ENCODE data around the gene MMEL1. TPM values are rescaled to one million over a fixed set of nuclear protein-coding genes. Genes with fewer than 3 reads are reported as not detected.

The MMEL1 gene
- total and polyA plus RNA-seq, 2 experiments from 2014 or later, result 0.57 to 0.90 TPM

Other genes with a start within 250 kb of the MMEL1 start
- gene MORN1, start 241.5 kb downstream of the MMEL1 start, total RNA-seq (2014; rRNA removed; shearing (Covaris generic)), result 6.6 and 11.1 TPM in 2 replicates
- gene MORN1, start 241.5 kb downstream of the MMEL1 start, polyA plus RNA-seq (2016; fragmentation: Nextera tagmentation; extraction: Ambion mirVana), result 4.7 and 4.8 TPM in 2 replicates
- gene RER1, start 241.2 kb downstream of the MMEL1 start, total RNA-seq (2014; rRNA removed; shearing (Covaris generic)), result 50.9 and 58.4 TPM in 2 replicates
- 91.9 and 99.5 TPM in 2 replicates for gene RER1, start 241.2 kb downstream of the MMEL1 start, polyA plus RNA-seq (2016; fragmentation: Nextera tagmentation; extraction: Ambion mirVana)
- gene PEX10, start 220.5 kb downstream of the MMEL1 start, total RNA-seq (2014; rRNA removed; shearing (Covaris generic)), result 43.3 and 53.9 TPM in 2 replicates
- gene PEX10, start 220.5 kb downstream of the MMEL1 start, polyA plus RNA-seq (2016; fragmentation: Nextera tagmentation; extraction: Ambion mirVana), result 15.0 and 15.9 TPM in 2 replicates
- gene PLCH2, start 156.7 kb downstream of the MMEL1 start, total RNA-seq (2014; rRNA removed; shearing (Covaris generic)), result 0.08 and 0.31 TPM in 2 replicates
- gene PLCH2, start 156.7 kb downstream of the MMEL1 start, polyA plus RNA-seq (2016; fragmentation: Nextera tagmentation; extraction: Ambion mirVana), result 0.07 TPM in 1 of 2 replicates, not detected in the other
- gene PANK4, start 106.4 kb downstream of the MMEL1 start, total RNA-seq (2014; rRNA removed; shearing (Covaris generic)), result 31.2 and 43.7 TPM in 2 replicates
- 25.4 and 25.8 TPM in 2 replicates for gene PANK4, start 106.4 kb downstream of the MMEL1 start, polyA plus RNA-seq (2016; fragmentation: Nextera tagmentation; extraction: Ambion mirVana)
- gene HES5, start 102.8 kb downstream of the MMEL1 start, total RNA-seq (2014; rRNA removed; shearing (Covaris generic)), result 0.21 TPM in 1 of 2 replicates, not detected in the other
- gene HES5, start 102.8 kb downstream of the MMEL1 start, polyA plus RNA-seq (2016; fragmentation: Nextera tagmentation; extraction: Ambion mirVana), result 0.16 TPM in 1 of 2 replicates, not detected in the other
- 0.85 TPM in 1 of 2 replicates, not detected in the other for gene TNFRSF14, start 76.6 kb downstream of the MMEL1 start, total RNA-seq (2014; rRNA removed; shearing (Covaris generic))
- gene TNFRSF14, start 76.6 kb downstream of the MMEL1 start, polyA plus RNA-seq (2016; fragmentation: Nextera tagmentation; extraction: Ambion mirVana), result not detected in 2 replicates
- gene PRXL2B, start 46.2 kb downstream of the MMEL1 start, total RNA-seq (2014; rRNA removed; shearing (Covaris generic)), result 35.1 and 44.0 TPM in 2 replicates
- gene PRXL2B, start 46.2 kb downstream of the MMEL1 start, polyA plus RNA-seq (2016; fragmentation: Nextera tagmentation; extraction: Ambion mirVana), result 25.5 and 25.6 TPM in 2 replicates
- gene TTC34, start 168.7 kb upstream of the MMEL1 start, total RNA-seq (2014; rRNA removed; shearing (Covaris generic)), result 0.31 and 0.35 TPM in 2 replicates
- 0.08 and 0.10 TPM in 2 replicates for gene TTC34, start 168.7 kb upstream of the MMEL1 start, polyA plus RNA-seq (2016; fragmentation: Nextera tagmentation; extraction: Ambion mirVana)

All from GM23338 (cell line).